PFSK-1 (cell line): ENCODE measurements around the gene FRMD4A.

Experiments used
- POLR2AphosphoS5 ChIP-seq: IDR thresholded peaks from 2 replicates; pipeline ENCODE4 v1.6.1; 2012; ENCODE audit warnings: low read depth, mild to moderate bottlenecking, control low read depth, low read length, moderate library complexity
- SIN3A ChIP-seq: IDR thresholded peaks from 2 replicates; pipeline ENCODE4 v1.6.1; 2012; ENCODE audit warnings: mild to moderate bottlenecking, low read length, moderate library complexity, borderline replicate concordance; ENCODE audit not compliant: insufficient read depth

- TF ChIP-seq SIN3A (no peak), POLR2AphosphoS5 (no peak)
Measured at GRCh38 chr10:13816195-13816925, 514.4 kb downstream of the FRMD4A start.
